ENCODE results near the gene CERS4. TPM values are rescaled to one million over a fixed set of nuclear protein-coding genes. Genes with fewer than 3 reads are reported as not detected.

Gene CERS4
- total RNA-seq, 1 experiment from 2014 or later: 43.9 TPM

DNA sequence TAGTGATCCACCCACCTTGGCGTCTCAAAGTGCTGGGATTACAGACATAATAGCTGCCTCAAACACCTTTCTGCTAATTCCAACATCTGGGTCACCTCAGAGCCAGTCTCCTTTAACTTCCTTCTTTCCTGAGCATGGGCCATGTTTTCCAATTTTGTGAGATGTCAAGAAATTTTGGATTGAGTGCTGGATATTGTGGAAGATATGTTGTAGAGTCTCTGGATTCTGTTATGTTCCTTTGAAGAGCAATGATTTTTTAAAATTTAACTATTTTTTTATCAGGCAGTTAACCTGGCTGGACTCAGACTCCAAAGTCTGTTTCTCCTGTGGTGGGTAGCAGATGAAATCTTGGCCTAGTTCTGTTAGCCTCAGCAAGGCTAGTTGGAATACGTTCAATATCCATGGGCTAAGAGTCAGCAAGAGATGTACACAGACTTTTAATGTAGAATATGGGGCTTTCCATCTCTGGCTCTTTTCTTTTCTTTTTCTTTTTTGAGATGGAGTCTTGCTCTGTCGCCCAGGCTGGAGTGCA lies 22.0 kb downstream of the CERS4 start:
- Histone ChIP-seq H3K36me3 (ENCODE audit: low read depth, low read length) (no peaks in the 10 kb centered on the region), H3K4me3 (ENCODE audit: low read length) (no peak overlapping the region), H3K9ac (ENCODE audit: low read length) (no peak overlapping the region), H3K4me2 (ENCODE audit: low read length) (no peak overlapping the region), H3K79me2 (ENCODE audit: low read length) (no peaks in the 10 kb centered on the region), H3F3A (ENCODE audit: low read length, unreplicated experiment) (no peaks in the 10 kb centered on the region), H3K4me1 (ENCODE audit: insufficient read depth, low read length) (no peaks in the 10 kb centered on the region), H3K9me3 (ENCODE audit: low read length) (no peaks in the 10 kb centered on the region), H3K27me3 (ENCODE audit: low read length) (no peaks in the 10 kb centered on the region), H3K27ac (ENCODE audit: low read length) (no peak overlapping the region), H3K9me2 (replicated peaks; ENCODE audit: low read length) (no peaks in the 10 kb centered on the region), H4K20me1 (ENCODE audit: low read length) (no peaks in the 10 kb centered on the region), H2AFZ (ENCODE audit: low read length) (no peak overlapping the region)
- CTCF ChIA-PET: no interaction called here
- intact Hi-C loops (cut with micrococcal nuclease): no loop called here
- DNase-seq: no peak
- no TSS peak for BruUV-seq (replicated peaks)
- no peak for ATAC-seq
- no peak for TF ChIP-seq EZH2phosphoT487 (IDR thresholded peaks at IDR 0.05; ENCODE audit: borderline replicate concordance, low read length)
- TF ChIP-seq, protein P1, sequence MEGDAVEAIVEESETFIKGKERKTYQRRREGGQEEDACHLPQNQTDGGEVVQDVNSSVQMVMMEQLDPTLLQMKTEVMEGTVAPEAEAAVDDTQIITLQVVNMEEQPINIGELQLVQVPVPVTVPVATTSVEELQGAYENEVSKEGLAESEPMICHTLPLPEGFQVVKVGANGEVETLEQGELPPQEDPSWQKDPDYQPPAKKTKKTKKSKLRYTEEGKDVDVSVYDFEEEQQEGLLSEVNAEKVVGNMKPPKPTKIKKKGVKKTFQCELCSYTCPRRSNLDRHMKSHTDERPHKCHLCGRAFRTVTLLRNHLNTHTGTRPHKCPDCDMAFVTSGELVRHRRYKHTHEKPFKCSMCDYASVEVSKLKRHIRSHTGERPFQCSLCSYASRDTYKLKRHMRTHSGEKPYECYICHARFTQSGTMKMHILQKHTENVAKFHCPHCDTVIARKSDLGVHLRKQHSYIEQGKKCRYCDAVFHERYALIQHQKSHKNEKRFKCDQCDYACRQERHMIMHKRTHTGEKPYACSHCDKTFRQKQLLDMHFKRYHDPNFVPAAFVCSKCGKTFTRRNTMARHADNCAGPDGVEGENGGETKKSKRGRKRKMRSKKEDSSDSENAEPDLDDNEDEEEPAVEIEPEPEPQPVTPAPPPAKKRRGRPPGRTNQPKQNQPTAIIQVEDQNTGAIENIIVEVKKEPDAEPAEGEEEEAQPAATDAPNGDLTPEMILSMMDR (conservative IDR thresholded peaks at IDR 0.05; ENCODE audit: low read depth, low read length): no peak
- no peak for TF ChIP-seq EZH2 (IDR thresholded peaks at IDR 0.05; ENCODE audit: low read length, unreplicated experiment)
- POLR2A ChIA-PET (ENCODE audit: unreplicated experiment): no interaction called here

DNA sequence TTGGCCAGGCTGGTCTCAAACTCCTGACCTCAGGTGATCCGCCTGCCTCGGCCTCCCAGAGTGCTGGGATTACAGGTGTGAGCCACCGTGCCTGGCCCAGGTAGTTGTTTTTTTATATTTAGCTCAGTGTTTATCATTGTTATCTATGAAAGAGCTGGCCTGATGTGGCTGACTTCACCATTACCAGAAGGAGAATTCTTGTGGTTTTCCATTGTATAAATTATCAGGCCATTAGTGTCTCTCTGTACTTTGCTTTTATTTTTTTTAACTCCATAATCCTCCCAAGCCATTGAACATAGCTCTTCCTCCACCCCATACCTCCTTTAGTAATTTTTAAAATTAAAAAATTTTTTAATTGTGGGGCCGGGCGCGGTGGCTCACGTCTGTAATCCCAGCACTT lies 24.2 kb downstream of the CERS4 start:
- H3F3A ChIP-seq (ENCODE audit: low read length, unreplicated experiment): no peaks in the 10 kb centered on the region
- H3K9ac ChIP-seq (ENCODE audit: low read length): no peak overlapping the region
- no peaks in the 10 kb centered on the region for H3K9me3 ChIP-seq (ENCODE audit: low read length)
- no peaks in the 10 kb centered on the region for H3K9me2 ChIP-seq (replicated peaks; ENCODE audit: low read length)
- no peaks in the 10 kb centered on the region for H3K27me3 ChIP-seq (ENCODE audit: low read length)
- no TSS peak for BruUV-seq (replicated peaks)
- POLR2A ChIA-PET (ENCODE audit: unreplicated experiment): interaction anchor here (0.6 kb wide), 1 partner anchor 224 kb away, joined by 4 read pairs; no protein-coding TSS in a partner anchor
- intact Hi-C loops (cut with micrococcal nuclease): no loop called here
- ATAC-seq: no peak
- TF ChIP-seq EZH2phosphoT487 (IDR thresholded peaks at IDR 0.05; ENCODE audit: borderline replicate concordance, low read length) (no peak), EZH2 (IDR thresholded peaks at IDR 0.05; ENCODE audit: low read length, unreplicated experiment) (no peak)
- TF ChIP-seq, protein P1 (conservative IDR thresholded peaks at IDR 0.05; ENCODE audit: low read depth, low read length): no peak
- DNase-seq: no peak
- H3K4me1 ChIP-seq (ENCODE audit: insufficient read depth, low read length): no peaks in the 10 kb centered on the region
- H3K4me2 ChIP-seq (ENCODE audit: low read length): no peak overlapping the region
- no peak overlapping the region for H2AFZ ChIP-seq (ENCODE audit: low read length)
- no peaks in the 10 kb centered on the region for H4K20me1 ChIP-seq (ENCODE audit: low read length)
- H3K27ac ChIP-seq (ENCODE audit: low read length): no peak overlapping the region
- no peaks in the 10 kb centered on the region for H3K36me3 ChIP-seq (ENCODE audit: low read depth, low read length)
- CTCF ChIA-PET: no interaction called here
- H3K4me3 ChIP-seq (ENCODE audit: low read length): no peak overlapping the region
- no peaks in the 10 kb centered on the region for H3K79me2 ChIP-seq (ENCODE audit: low read length)

DNA sequence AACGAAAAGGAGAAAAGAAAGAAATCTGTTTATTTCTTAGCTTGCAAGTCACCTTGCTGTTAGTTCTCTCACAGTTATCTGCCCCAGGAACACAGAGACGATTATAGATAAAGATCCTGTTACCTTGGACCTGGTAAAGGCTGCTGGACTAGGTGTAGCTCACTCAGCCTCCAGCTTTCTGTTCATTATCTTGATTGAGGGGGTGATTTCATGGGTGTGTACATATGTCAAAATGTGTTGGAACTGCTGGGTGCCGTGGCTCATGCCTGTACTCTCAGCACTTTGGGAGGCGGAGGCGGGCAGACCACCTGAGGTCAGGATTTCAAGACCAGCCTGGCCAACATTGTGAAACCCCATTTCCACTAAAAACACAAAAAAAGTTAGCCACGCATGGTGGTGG lies 27.9 kb downstream of the CERS4 start:
- Histone ChIP-seq H3K9me3 (ENCODE audit: low read length) (no peaks in the 10 kb centered on the region), H4K20me1 (ENCODE audit: low read length) (no peaks in the 10 kb centered on the region), H2AFZ (ENCODE audit: low read length) (no peak overlapping the region), H3K4me1 (ENCODE audit: insufficient read depth, low read length) (peaks cover 8% of the 10 kb centered on the region), H3K9ac (ENCODE audit: low read length) (no peak overlapping the region), H3K27ac (ENCODE audit: low read length) (no peak overlapping the region), H3K79me2 (ENCODE audit: low read length) (no peaks in the 10 kb centered on the region), H3K4me2 (ENCODE audit: low read length) (no peak overlapping the region), H3F3A (ENCODE audit: low read length, unreplicated experiment) (no peaks in the 10 kb centered on the region), H3K9me2 (replicated peaks; ENCODE audit: low read length) (no peaks in the 10 kb centered on the region), H3K27me3 (ENCODE audit: low read length) (no peaks in the 10 kb centered on the region), H3K4me3 (ENCODE audit: low read length) (no peak overlapping the region), H3K36me3 (ENCODE audit: low read depth, low read length) (no peaks in the 10 kb centered on the region)
- BruUV-seq (replicated peaks): no TSS peak
- intact Hi-C loops (cut with micrococcal nuclease): no loop called here
- CTCF ChIA-PET: no interaction called here
- TF ChIP-seq EZH2 (IDR thresholded peaks at IDR 0.05; ENCODE audit: low read length, unreplicated experiment): no peak
- no peak for TF ChIP-seq EZH2phosphoT487 (IDR thresholded peaks at IDR 0.05; ENCODE audit: borderline replicate concordance, low read length)
- TF ChIP-seq, protein P1 (conservative IDR thresholded peaks at IDR 0.05; ENCODE audit: low read depth, low read length): no peak
- POLR2A ChIA-PET (ENCODE audit: unreplicated experiment): no interaction called here
- ATAC-seq (no peak), DNase-seq (no peak)
